BJ (cell line): ENCODE results near the gene SLC23A2. TPM values are rescaled to one million over a fixed set of nuclear protein-coding genes. Genes with fewer than 3 reads are reported as not detected.

Experiments used
- CTCF ChIA-PET: fragments of 350-600 bp; formaldehyde crosslinking; extraction: SDS; loops from one replicate; lab custom pipeline; 2021; ENCODE audit warnings: antibody characterized with exemption, inconsistent platforms; lab: Yijun Ruan, JAX
- POLR2A ChIA-PET: fragments of 300-600 bp; sonication (Branson Sonifier 250); formaldehyde crosslinking; extraction: SDS; loops from one replicate; lab custom pipeline; 2021; ENCODE audit warnings: antibody characterized with exemption; lab: Charles Lee
- DNase-seq: peaks from one replicate; pipeline ENCODE4 v3.0.0-alpha.2; 2011; ENCODE audit warnings: low read depth
- H3K27me3 ChIP-seq: 2 replicates; pipeline ENCODE4 v1.6.0; 2011; ENCODE audit warnings: low read length; ENCODE audit not compliant: control insufficient read depth, insufficient read depth
- H3K36me3 ChIP-seq: 2 replicates; pipeline ENCODE4 v1.5.1; 2011; ENCODE audit warnings: low read length; ENCODE audit not compliant: control insufficient read depth, insufficient read depth
- H3K4me3 ChIP-seq: 2 replicates; pipeline ENCODE4 v1.5.1; 2011; ENCODE audit warnings: low read depth, mild to moderate bottlenecking, control low read depth, low read length
- polyA plus RNA-seq: library from polyadenylated mRNA; depleted of rRNA; stranded (reverse); fragments of >200 nt; gene quantifications from 2 replicates; pipeline ENCODE4 v1.2.3, GENCODE V29; 2011
- TF ChIP-seq, protein P1 (sequence below): IDR thresholded peaks from 2 replicates; pipeline ENCODE4 v1.5.1; 2011; ENCODE audit warnings: low read depth, mild to moderate bottlenecking, control low read depth, inconsistent platforms, low read length, moderate library complexity; ENCODE audit not compliant: insufficient read depth

SLC23A2 gene
- polyA plus RNA-seq, 1 experiment: 11.2 TPM

DNA sequence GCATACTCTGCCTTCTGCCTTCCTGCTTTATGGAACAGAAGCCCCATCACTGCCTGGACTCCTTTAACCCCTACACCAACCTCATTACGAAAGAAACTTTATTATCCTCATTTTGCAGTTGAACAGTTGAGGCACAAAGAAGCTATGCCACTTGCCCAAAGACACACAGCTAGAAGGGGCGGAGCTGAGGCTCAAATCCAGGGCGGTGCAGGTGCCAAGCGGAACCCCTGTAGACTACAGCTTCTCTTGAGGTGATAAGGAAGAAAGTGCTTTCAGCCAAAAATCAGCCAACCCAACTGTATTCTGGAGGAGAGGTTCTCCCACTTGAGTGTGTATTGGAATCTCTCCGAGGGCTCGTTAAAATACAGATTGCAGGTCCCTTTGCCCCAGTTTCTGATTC, 189.1 kb downstream of the SLC23A2 start:
- H3K27me3 ChIP-seq: peaks cover 2% of the 10 kb centered on the region
- H3K4me3 ChIP-seq: no peak overlapping the region
- TF ChIP-seq, protein P1, sequence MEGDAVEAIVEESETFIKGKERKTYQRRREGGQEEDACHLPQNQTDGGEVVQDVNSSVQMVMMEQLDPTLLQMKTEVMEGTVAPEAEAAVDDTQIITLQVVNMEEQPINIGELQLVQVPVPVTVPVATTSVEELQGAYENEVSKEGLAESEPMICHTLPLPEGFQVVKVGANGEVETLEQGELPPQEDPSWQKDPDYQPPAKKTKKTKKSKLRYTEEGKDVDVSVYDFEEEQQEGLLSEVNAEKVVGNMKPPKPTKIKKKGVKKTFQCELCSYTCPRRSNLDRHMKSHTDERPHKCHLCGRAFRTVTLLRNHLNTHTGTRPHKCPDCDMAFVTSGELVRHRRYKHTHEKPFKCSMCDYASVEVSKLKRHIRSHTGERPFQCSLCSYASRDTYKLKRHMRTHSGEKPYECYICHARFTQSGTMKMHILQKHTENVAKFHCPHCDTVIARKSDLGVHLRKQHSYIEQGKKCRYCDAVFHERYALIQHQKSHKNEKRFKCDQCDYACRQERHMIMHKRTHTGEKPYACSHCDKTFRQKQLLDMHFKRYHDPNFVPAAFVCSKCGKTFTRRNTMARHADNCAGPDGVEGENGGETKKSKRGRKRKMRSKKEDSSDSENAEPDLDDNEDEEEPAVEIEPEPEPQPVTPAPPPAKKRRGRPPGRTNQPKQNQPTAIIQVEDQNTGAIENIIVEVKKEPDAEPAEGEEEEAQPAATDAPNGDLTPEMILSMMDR: no peak
- no peak for DNase-seq
- no peaks in the 10 kb centered on the region for H3K36me3 ChIP-seq
- ChIA-PET CTCF (no interaction called here), POLR2A (no interaction called here)

DNA sequence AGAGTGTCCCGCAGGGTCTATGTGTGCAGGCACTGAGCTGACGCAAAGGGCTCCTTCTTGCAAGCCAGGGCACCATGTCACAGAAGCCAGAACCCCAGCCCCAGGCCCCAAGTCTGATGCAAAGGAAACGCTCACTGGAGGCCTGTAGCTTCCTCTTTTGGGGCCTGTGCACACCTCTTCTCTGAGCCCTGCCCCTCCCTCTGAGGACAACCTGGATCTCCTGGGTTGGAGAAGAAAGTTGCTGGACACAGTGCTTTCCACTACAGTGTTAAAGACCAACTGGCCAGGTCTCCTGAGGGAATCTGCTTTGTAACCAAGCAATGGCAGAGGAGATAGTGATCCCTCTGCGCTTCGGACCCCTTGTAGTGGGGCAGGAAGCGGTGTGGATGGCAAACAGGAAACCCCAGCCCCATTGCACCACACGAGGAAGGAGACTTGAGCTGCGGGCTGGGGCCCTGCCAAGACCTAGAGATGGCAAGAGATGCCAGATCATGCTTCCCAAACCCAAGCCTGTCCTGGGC, 189.6 kb downstream of the SLC23A2 start:
- DNase-seq: no peak
- no peaks in the 10 kb centered on the region for H3K36me3 ChIP-seq
- ChIA-PET CTCF (no interaction called here), POLR2A (no interaction called here)
- no peak overlapping the region for H3K4me3 ChIP-seq
- TF ChIP-seq, protein P1: no peak
- peaks cover 2% of the 10 kb centered on the region for H3K27me3 ChIP-seq

DNA sequence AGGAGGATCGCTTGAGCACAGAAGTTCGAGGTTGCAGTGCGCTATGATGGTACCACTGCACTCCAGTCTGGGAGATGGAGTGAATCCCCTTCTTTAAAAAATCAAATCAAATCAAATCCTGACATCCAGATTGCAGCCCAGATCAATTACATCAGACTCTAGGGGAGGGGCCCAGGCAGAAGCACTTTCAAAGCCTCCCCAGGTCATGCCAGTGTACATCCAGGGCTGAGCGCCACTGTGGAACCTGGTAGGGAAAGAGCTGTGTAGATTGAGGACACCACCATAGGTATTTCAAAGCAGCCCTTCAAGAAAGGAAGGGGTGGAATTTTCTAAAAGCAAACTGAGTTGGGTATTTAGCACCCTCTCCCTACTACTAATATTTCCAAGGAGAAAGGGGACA, 190.1 kb downstream of the SLC23A2 start:
- ChIA-PET POLR2A (no interaction called here), CTCF (no interaction called here)
- Histone ChIP-seq H3K4me3 (no peak overlapping the region), H3K27me3 (peaks cover 2% of the 10 kb centered on the region), H3K36me3 (no peaks in the 10 kb centered on the region)
- TF ChIP-seq, protein P1: no peak
- no peak for DNase-seq

DNA sequence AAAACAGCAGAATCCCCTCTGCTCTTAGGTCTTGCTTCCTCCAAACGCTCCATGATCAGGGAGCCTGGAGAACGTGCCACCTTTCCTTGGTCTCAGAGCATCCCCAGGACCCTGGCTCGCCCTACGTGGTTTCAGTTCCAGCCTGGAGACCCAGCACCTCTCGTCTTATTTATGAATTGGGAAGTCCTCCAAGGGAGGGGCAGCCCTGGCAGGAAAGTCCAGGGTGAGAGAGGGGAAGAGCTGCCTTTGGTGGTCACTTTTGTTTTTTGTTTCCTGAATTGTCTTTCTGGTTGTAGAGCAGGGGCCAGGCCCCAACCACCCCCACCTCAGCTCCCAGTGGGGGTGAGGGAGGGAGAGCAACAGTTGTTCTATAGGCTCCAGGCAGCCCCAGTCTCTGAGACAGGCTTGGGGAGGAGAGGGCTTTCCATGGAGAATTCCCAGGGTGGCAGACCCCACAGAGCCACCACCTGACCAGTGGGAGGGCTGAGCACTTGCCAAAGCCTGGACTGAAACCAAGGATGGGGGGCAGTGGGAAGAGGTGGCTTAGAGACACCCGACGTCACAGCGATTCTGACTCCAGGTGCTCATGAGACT, 190.8 kb downstream of the SLC23A2 start:
- Histone ChIP-seq H3K4me3 (no peak overlapping the region), H3K27me3 (peaks cover 4% of the 10 kb centered on the region), H3K36me3 (no peaks in the 10 kb centered on the region)
- TF ChIP-seq, protein P1: no peak
- ChIA-PET CTCF (interaction anchor here (0.8 kb wide), 1 partner anchor 10 kb away, joined by 3 read pairs; no protein-coding TSS in a partner anchor), POLR2A (no interaction called here)
- no peak for DNase-seq

DNA sequence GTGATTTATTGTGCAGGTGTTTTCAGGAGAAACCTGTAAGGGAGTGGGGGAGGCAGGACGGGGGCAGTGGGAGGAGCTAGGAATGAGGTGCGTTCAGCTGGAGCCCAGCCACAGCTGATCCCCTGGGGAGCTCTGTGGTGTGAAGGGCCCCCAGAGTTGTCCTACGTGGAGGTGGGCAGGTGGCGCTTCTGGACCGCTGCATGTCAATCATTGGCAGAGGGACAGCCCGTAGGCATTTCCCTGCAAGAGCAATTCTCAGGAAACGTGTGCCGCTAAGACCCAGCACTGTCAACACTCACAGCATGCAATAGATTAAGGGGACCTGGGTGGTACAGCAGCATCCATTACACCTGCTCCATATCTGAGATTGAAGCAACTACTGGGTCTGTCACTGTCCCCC, 191.6 kb downstream of the SLC23A2 start:
- H3K4me3 ChIP-seq: no peak overlapping the region
- CTCF ChIA-PET: interaction anchor here (0.8 kb wide), 1 partner anchor 11 kb away, joined by 3 read pairs; no protein-coding TSS in a partner anchor
- POLR2A ChIA-PET: no interaction called here
- no peaks in the 10 kb centered on the region for H3K36me3 ChIP-seq
- TF ChIP-seq, protein P1: no peak
- H3K27me3 ChIP-seq: peaks cover 4% of the 10 kb centered on the region
- DNase-seq: no peak
